ENCODE data around the gene CCNY.
"Not testable (repeated sequence)": the region's sequence is repeated elsewhere in the genome, so short reads cannot be mapped to it uniquely, and the experiment has no call there.

The CCNY gene

DNA sequence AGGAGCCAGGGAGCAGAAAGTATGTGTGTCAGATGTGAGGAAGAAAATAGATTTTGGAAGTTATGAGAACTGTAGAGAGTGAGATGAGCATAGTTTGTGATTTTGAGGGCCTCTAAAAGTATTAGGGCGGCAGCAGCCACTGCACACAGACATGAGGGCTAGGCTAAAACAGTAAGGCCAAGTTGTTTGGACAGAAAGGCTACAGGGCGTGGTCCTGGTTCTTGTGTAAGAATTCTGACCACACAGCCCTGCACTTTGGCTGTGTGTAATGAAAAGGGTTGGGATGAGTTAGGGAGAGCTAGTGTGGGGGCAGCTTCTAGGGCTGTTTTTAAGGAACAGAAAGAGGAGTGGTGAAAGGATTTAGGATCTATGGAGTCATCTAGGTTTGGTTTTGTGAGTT lies 67.8 kb downstream of the CCNY start:
- DNase-seq (ENCODE audit: low read depth, low spot score), result not testable (repeated sequence)

GRCh38 chr10:35406003-35406630 lies 69.8 kb downstream of the CCNY start:
- not testable (repeated sequence) for DNase-seq (ENCODE audit: low read depth, low spot score)

- not testable (repeated sequence) for DNase-seq (ENCODE audit: low read depth, low spot score)
Observed at GRCh38 chr10:35407696-35408095, 71.4 kb downstream of the CCNY start.

GRCh38 chr10:35409094-35409582 lies 72.8 kb downstream of the CCNY start:
- DNase-seq (ENCODE audit: low read depth, low spot score), result no peak

DNA sequence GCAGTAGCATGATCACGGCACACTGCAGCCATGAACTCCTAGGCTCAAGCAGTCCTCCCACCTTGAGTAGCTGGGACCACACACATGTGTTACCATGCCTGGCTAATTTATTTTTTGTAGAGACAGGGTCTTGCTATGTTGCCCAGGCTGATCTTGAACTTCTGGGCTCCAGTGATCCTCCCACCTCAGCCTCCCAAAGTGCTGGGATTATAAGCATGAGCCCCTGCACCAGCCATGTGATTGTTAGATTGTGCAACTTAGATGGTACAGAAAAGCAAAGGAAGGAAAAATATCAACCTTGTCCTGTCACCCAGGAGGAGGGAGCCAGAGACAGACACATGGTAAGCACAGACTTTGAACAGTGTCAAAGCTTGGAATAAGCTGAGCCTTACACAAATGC lies 73.5 kb downstream of the CCNY start:
- DNase-seq (ENCODE audit: low read depth, low spot score), result no peak

GRCh38 chr10:35412003-35412723 lies 75.9 kb downstream of the CCNY start:
- DNase-seq (ENCODE audit: low read depth, low spot score), result no peak

DNA sequence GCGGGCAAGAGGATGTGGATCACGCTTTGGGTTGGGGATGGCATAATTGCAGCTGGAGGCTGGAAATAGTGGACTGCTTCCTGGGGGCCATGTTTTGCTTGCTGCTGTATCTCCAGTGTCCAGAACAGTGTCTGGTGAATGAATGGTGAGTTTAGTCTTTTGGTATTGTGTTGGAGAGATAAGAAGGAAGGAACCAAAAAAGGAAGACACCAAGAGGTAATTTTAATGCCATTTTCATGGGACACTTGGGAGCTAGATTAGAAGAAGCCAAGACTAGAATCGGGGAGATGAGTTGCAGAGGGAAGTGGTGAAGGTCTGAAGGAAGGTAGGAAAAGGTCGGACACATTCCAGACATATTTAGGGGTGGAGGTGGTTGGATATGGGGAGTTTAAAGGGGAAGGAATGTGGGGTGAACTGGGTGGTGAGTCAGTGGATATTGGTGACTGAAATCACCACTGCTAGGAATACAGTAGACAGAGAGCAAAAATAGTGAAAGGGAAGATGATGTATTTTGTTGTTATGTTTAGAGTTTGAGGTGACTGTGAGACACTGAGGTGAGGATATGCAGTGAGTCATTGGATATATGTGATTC lies 76.7 kb downstream of the CCNY start:
- DNase-seq (ENCODE audit: low read depth, low spot score), result no peak

- peak; percentile 11 for DNase-seq (ENCODE audit: low read depth, low spot score)
Observed at GRCh38 chr10:35413985-35414861, 77.9 kb downstream of the CCNY start.

- DNase-seq (ENCODE audit: low read depth, low spot score), result no peak
Observed at GRCh38 chr10:35415505-35415904, 79.2 kb downstream of the CCNY start.

- DNase-seq (ENCODE audit: low read depth, low spot score), result no peak
Observed at GRCh38 chr10:35416619-35417312, 80.5 kb downstream of the CCNY start.

GRCh38 chr10:35417313-35417625 lies 81.0 kb downstream of the CCNY start:
- no peak for DNase-seq (ENCODE audit: low read depth, low spot score)

DNA sequence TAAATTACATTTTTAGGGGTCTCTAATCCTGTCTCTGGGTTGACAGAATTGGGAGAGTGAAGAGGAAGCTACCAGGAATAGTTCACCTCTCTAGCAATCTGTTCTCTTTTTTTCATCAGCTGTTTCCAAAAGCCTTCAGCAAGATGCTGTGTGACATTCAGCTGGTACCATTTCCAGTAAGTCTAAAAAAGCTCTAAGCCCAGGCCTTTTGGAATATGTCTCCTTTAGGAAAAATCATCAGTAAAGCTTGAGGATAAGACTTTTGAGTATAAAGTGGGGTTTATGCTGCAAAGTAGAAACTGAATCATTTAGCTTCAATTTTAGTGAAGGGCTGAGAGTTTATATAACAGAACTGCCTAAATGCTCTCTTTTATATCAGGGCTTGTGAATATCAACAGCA lies 81.5 kb downstream of the CCNY start:
- DNase-seq (ENCODE audit: low read depth, low spot score), result no peak

- not testable (repeated sequence) for DNase-seq (ENCODE audit: low read depth, low spot score)
Observed at GRCh38 chr10:35418580-35418979, 82.3 kb downstream of the CCNY start.

- no peak for DNase-seq (ENCODE audit: low read depth, low spot score)
Observed at GRCh38 chr10:35420044-35420443, 83.7 kb downstream of the CCNY start.

GRCh38 chr10:35420827-35421552 lies 84.7 kb downstream of the CCNY start:
- no peak for DNase-seq (ENCODE audit: low read depth, low spot score)

DNA sequence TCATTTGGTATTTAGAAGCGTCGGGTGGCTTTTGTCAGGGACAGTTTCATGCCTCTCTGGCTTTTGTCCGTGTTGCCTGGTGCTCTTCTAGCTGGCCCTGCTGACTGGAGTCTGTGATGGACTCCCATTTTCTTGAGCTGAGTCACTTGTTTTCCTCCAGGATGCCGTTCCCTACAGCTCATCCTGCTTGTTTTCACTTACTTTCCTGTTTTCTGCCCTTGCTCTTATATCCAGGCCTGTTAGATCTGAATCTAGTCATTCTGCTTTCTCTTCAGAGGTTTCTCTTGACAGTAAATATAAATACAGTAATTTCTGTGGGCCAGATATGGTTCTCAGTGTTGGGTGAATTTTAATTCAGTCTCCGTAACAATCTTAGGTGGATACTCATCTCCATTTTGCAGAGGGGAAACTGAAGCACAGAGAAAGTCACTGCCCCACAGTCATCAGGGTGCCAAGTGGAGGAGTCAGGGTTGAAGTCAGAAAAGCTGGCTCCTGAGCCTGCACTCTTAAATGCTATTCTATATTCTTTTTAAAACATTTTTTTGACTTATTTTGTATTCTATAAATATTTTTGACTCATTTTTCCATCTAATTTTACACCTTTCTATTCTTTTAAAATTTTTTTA lies 85.4 kb downstream of the CCNY start:
- no peak for DNase-seq (ENCODE audit: low read depth, low spot score)

DNA sequence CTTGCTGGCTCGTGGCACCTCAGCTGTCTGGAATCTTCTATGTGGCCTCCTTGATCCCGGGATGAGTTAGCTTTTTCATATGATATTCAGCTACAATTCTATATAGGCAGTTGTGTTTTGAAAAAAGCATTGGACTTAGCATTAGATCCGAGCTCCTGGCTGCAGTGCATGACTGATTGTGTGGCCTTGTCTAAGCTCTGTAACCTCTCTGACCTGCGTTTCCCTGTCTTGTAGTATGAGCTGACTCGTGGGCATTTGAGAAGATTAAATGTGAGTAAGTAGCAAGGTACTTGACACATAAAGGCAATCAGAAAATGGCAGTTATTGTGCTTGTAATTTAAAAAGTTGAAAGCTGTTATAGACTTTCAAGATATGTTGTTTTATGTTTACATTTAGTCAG lies 85.9 kb downstream of the CCNY start:
- no peak for DNase-seq (ENCODE audit: low read depth, low spot score)

GRCh38 chr10:35423505-35424306 lies 87.4 kb downstream of the CCNY start:
- DNase-seq (ENCODE audit: low read depth, low spot score), result no peak

DNA sequence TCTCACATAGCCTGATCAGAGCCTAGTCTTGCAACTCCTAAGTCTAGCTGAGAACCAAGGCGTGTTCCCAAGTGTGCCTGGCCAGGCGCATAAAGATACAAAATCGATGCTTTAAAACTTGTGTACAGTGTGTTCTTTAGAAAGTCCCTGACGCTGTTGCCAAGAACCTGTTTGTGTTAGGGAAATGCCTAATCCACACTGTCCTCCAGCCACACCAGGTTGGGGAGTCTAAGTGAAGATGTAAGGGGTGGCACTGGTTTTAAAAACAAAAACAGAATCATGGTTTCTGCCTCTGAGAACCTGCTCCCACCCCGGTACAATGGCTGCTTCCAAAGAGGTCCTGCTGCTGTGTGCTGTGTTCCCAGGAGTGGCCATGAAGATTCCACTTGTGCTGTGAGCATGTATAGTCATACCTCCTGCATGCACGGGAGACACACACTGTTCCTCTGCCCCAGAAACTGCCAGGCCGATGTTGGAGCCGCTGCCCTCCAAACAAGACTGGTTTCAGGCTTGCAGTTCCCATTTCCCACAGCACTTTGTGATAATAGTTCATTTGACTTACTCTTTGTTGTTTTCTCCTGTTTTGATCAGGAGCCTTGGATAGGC lies 88.5 kb downstream of the CCNY start:
- no peak for DNase-seq (ENCODE audit: low read depth, low spot score)

Measured in activated naive CD8-positive, alpha-beta T cell treated with anti-CD3 and anti-CD28 coated beads, Interleukin-2, amount 50 U/mL, for 16 hours (primary cell).